ENCODE measurements around the gene OR51V1.

Gene OR51V1

GRCh38 chr11:5223686-5224085 lies 23.2 kb upstream of the OR51V1 start:
- no peaks in the 10 kb centered on the region for H3K36me3 ChIP-seq (ENCODE audit: control insufficient read depth in 5 of 5, insufficient read depth in 5 of 5, low read length in 5 of 5)
- H3K4me3 ChIP-seq (ENCODE audit: low read depth in 1 of 5, low read length in 5 of 5): no peak overlapping the region
- H3K4me1 ChIP-seq (ENCODE audit: control insufficient read depth in 5 of 5, insufficient read depth in 5 of 5, low read length in 5 of 5): no peaks in the 10 kb centered on the region
- no peak overlapping the region for H3K27ac ChIP-seq (ENCODE audit: low read depth, low read length)
- no peaks in the 10 kb centered on the region for H3K9me3 ChIP-seq (ENCODE audit: control insufficient read depth in 5 of 5, low read length in 5 of 5)
- no peak overlapping the region for H3K9ac ChIP-seq (ENCODE audit: low read length in 5 of 5)
- H3K27me3 ChIP-seq (ENCODE audit: control insufficient read depth in 5 of 5, insufficient read depth in 4 of 5, low read length in 5 of 5): no peaks in the 10 kb centered on the region

GRCh38 chr11:5223146-5223545 lies 22.7 kb upstream of the OR51V1 start:
- Histone ChIP-seq H3K4me3 (ENCODE audit: low read depth in 1 of 5, low read length in 5 of 5) (no peak overlapping the region), H3K36me3 (ENCODE audit: control insufficient read depth in 5 of 5, insufficient read depth in 5 of 5, low read length in 5 of 5) (no peaks in the 10 kb centered on the region), H3K27ac (ENCODE audit: low read depth, low read length) (no peak overlapping the region), H3K9me3 (ENCODE audit: control insufficient read depth in 5 of 5, low read length in 5 of 5) (no peaks in the 10 kb centered on the region), H3K9ac (ENCODE audit: low read length in 5 of 5) (no peak overlapping the region), H3K4me1 (ENCODE audit: control insufficient read depth in 5 of 5, insufficient read depth in 5 of 5, low read length in 5 of 5) (no peaks in the 10 kb centered on the region), H3K27me3 (ENCODE audit: control insufficient read depth in 5 of 5, insufficient read depth in 4 of 5, low read length in 5 of 5) (no peaks in the 10 kb centered on the region)

- Histone ChIP-seq H3K36me3 (ENCODE audit: control insufficient read depth in 5 of 5, insufficient read depth in 5 of 5, low read length in 5 of 5) (no peaks in the 10 kb centered on the region), H3K9ac (ENCODE audit: low read length in 5 of 5) (no peak overlapping the region), H3K4me3 (ENCODE audit: low read depth in 1 of 5, low read length in 5 of 5) (no peak overlapping the region), H3K27ac (ENCODE audit: low read depth, low read length) (no peak overlapping the region), H3K4me1 (ENCODE audit: control insufficient read depth in 5 of 5, insufficient read depth in 5 of 5, low read length in 5 of 5) (no peaks in the 10 kb centered on the region), H3K9me3 (ENCODE audit: control insufficient read depth in 5 of 5, low read length in 5 of 5) (no peaks in the 10 kb centered on the region), H3K27me3 (ENCODE audit: control insufficient read depth in 5 of 5, insufficient read depth in 4 of 5, low read length in 5 of 5) (no peaks in the 10 kb centered on the region)
These were observed 9.9 kb upstream of the OR51V1 start for GRCh38 chr11:5210376-5210885.

GRCh38 chr11:5204787-5205186 lies 4.3 kb upstream of the OR51V1 start:
- Histone ChIP-seq H3K9me3 (ENCODE audit: control insufficient read depth in 5 of 5, low read length in 5 of 5) (no peaks in the 10 kb centered on the region), H3K4me1 (ENCODE audit: control insufficient read depth in 5 of 5, insufficient read depth in 5 of 5, low read length in 5 of 5) (no peaks in the 10 kb centered on the region), H3K27me3 (ENCODE audit: control insufficient read depth in 5 of 5, insufficient read depth in 4 of 5, low read length in 5 of 5) (no peaks in the 10 kb centered on the region), H3K4me3 (ENCODE audit: low read depth in 1 of 5, low read length in 5 of 5) (no peak overlapping the region), H3K9ac (ENCODE audit: low read length in 5 of 5) (no peak overlapping the region), H3K27ac (ENCODE audit: low read depth, low read length) (no peak overlapping the region), H3K36me3 (ENCODE audit: control insufficient read depth in 5 of 5, insufficient read depth in 5 of 5, low read length in 5 of 5) (no peaks in the 10 kb centered on the region)

GRCh38 chr11:5203366-5203765 lies 2.9 kb upstream of the OR51V1 start:
- H3K36me3 ChIP-seq (ENCODE audit: control insufficient read depth in 5 of 5, insufficient read depth in 5 of 5, low read length in 5 of 5): no peaks in the 10 kb centered on the region
- no peaks in the 10 kb centered on the region for H3K27me3 ChIP-seq (ENCODE audit: control insufficient read depth in 5 of 5, insufficient read depth in 4 of 5, low read length in 5 of 5)
- H3K4me3 ChIP-seq (ENCODE audit: low read depth in 1 of 5, low read length in 5 of 5): no peak overlapping the region
- H3K27ac ChIP-seq (ENCODE audit: low read depth, low read length): no peak overlapping the region
- H3K9me3 ChIP-seq (ENCODE audit: control insufficient read depth in 5 of 5, low read length in 5 of 5): no peaks in the 10 kb centered on the region
- H3K4me1 ChIP-seq (ENCODE audit: control insufficient read depth in 5 of 5, insufficient read depth in 5 of 5, low read length in 5 of 5): no peaks in the 10 kb centered on the region
- no peak overlapping the region for H3K9ac ChIP-seq (ENCODE audit: low read length in 5 of 5)

- Histone ChIP-seq H3K9ac (ENCODE audit: low read length in 5 of 5) (no peak overlapping the region), H3K4me3 (ENCODE audit: low read depth in 1 of 5, low read length in 5 of 5) (no peak overlapping the region), H3K9me3 (ENCODE audit: control insufficient read depth in 5 of 5, low read length in 5 of 5) (no peaks in the 10 kb centered on the region), H3K27me3 (ENCODE audit: control insufficient read depth in 5 of 5, insufficient read depth in 4 of 5, low read length in 5 of 5) (no peaks in the 10 kb centered on the region), H3K27ac (ENCODE audit: low read depth, low read length) (no peak overlapping the region), H3K4me1 (ENCODE audit: control insufficient read depth in 5 of 5, insufficient read depth in 5 of 5, low read length in 5 of 5) (no peaks in the 10 kb centered on the region), H3K36me3 (ENCODE audit: control insufficient read depth in 5 of 5, insufficient read depth in 5 of 5, low read length in 5 of 5) (no peaks in the 10 kb centered on the region)
These were observed 2.2 kb downstream of the OR51V1 start for GRCh38 chr11:5198285-5198684.

GRCh38 chr11:5197536-5197935 lies 2.9 kb downstream of the OR51V1 start:
- H3K4me1 ChIP-seq (ENCODE audit: control insufficient read depth in 5 of 5, insufficient read depth in 5 of 5, low read length in 5 of 5): no peaks in the 10 kb centered on the region
- no peak overlapping the region for H3K9ac ChIP-seq (ENCODE audit: low read length in 5 of 5)
- no peaks in the 10 kb centered on the region for H3K36me3 ChIP-seq (ENCODE audit: control insufficient read depth in 5 of 5, insufficient read depth in 5 of 5, low read length in 5 of 5)
- H3K27me3 ChIP-seq (ENCODE audit: control insufficient read depth in 5 of 5, insufficient read depth in 4 of 5, low read length in 5 of 5): no peaks in the 10 kb centered on the region
- no peak overlapping the region for H3K4me3 ChIP-seq (ENCODE audit: low read depth in 1 of 5, low read length in 5 of 5)
- H3K27ac ChIP-seq (ENCODE audit: low read depth, low read length): no peak overlapping the region
- peaks cover 0 to 2% (median 0%) of the 10 kb centered on the region in 5 donors for H3K9me3 ChIP-seq (ENCODE audit: control insufficient read depth in 5 of 5, low read length in 5 of 5)

GRCh38 chr11:5196731-5197130 lies 3.8 kb downstream of the OR51V1 start:
- Histone ChIP-seq H3K4me3 (ENCODE audit: low read depth in 1 of 5, low read length in 5 of 5) (no peak overlapping the region), H3K9me3 (ENCODE audit: control insufficient read depth in 5 of 5, low read length in 5 of 5) (peaks cover 0 to 3% (median 0%) of the 10 kb centered on the region in 5 donors), H3K27ac (ENCODE audit: low read depth, low read length) (no peak overlapping the region), H3K9ac (ENCODE audit: low read length in 5 of 5) (no peak overlapping the region), H3K27me3 (ENCODE audit: control insufficient read depth in 5 of 5, insufficient read depth in 4 of 5, low read length in 5 of 5) (no peaks in the 10 kb centered on the region), H3K4me1 (ENCODE audit: control insufficient read depth in 5 of 5, insufficient read depth in 5 of 5, low read length in 5 of 5) (no peaks in the 10 kb centered on the region), H3K36me3 (ENCODE audit: control insufficient read depth in 5 of 5, insufficient read depth in 5 of 5, low read length in 5 of 5) (no peaks in the 10 kb centered on the region)

- Histone ChIP-seq H3K27me3 (ENCODE audit: control insufficient read depth in 5 of 5, insufficient read depth in 4 of 5, low read length in 5 of 5) (no peaks in the 10 kb centered on the region), H3K9me3 (ENCODE audit: control insufficient read depth in 5 of 5, low read length in 5 of 5) (peaks cover 0 to 3% (median 0%) of the 10 kb centered on the region in 5 donors), H3K36me3 (ENCODE audit: control insufficient read depth in 5 of 5, insufficient read depth in 5 of 5, low read length in 5 of 5) (no peaks in the 10 kb centered on the region), H3K9ac (ENCODE audit: low read length in 5 of 5) (no peak overlapping the region), H3K4me1 (ENCODE audit: control insufficient read depth in 5 of 5, insufficient read depth in 5 of 5, low read length in 5 of 5) (no peaks in the 10 kb centered on the region), H3K4me3 (ENCODE audit: low read depth in 1 of 5, low read length in 5 of 5) (no peak overlapping the region), H3K27ac (ENCODE audit: low read depth, low read length) (no peak overlapping the region)
These were observed 4.4 kb downstream of the OR51V1 start for GRCh38 chr11:5196067-5196466.

- H3K9me3 ChIP-seq (ENCODE audit: control insufficient read depth in 5 of 5, low read length in 5 of 5): peaks cover 0 to 7% (median 2%) of the 10 kb centered on the region in 5 donors
- H3K36me3 ChIP-seq (ENCODE audit: control insufficient read depth in 5 of 5, insufficient read depth in 5 of 5, low read length in 5 of 5): no peaks in the 10 kb centered on the region
- no peak overlapping the region for H3K4me3 ChIP-seq (ENCODE audit: low read depth in 1 of 5, low read length in 5 of 5)
- H3K9ac ChIP-seq (ENCODE audit: low read length in 5 of 5): no peak overlapping the region
- no peaks in the 10 kb centered on the region for H3K27me3 ChIP-seq (ENCODE audit: control insufficient read depth in 5 of 5, insufficient read depth in 4 of 5, low read length in 5 of 5)
- no peak overlapping the region for H3K27ac ChIP-seq (ENCODE audit: low read depth, low read length)
- H3K4me1 ChIP-seq (ENCODE audit: control insufficient read depth in 5 of 5, insufficient read depth in 5 of 5, low read length in 5 of 5): no peaks in the 10 kb centered on the region
These were observed 7.7 kb downstream of the OR51V1 start for GRCh38 chr11:5192738-5193137.

- Histone ChIP-seq H3K9me3 (ENCODE audit: control insufficient read depth in 5 of 5, low read length in 5 of 5) (peaks cover 0 to 7% (median 2%) of the 10 kb centered on the region in 5 donors), H3K9ac (ENCODE audit: low read length in 5 of 5) (no peak overlapping the region), H3K27ac (ENCODE audit: low read depth, low read length) (no peak overlapping the region)
These were observed 12.3 kb downstream of the OR51V1 start for GRCh38 chr11:5188201-5188600.

More at GRCh38 chr11:5188201-5188600, 12.3 kb downstream of the OR51V1 start:
- Histone ChIP-seq H3K27me3 (ENCODE audit: control insufficient read depth in 5 of 5, insufficient read depth in 4 of 5, low read length in 5 of 5) (no peaks in the 10 kb centered on the region), H3K36me3 (ENCODE audit: control insufficient read depth in 5 of 5, insufficient read depth in 5 of 5, low read length in 5 of 5) (no peaks in the 10 kb centered on the region), H3K4me1 (ENCODE audit: control insufficient read depth in 5 of 5, insufficient read depth in 5 of 5, low read length in 5 of 5) (no peaks in the 10 kb centered on the region), H3K4me3 (ENCODE audit: low read depth in 1 of 5, low read length in 5 of 5) (no peak overlapping the region)

Measured in subcutaneous abdominal adipose tissue (tissue), 5 donors.